Activated effector memory CD4-positive, alpha-beta T cell treated with anti-CD3 and anti-CD28 coated beads, Interleukin-2, amount 50 U/mL, for 16 hours (primary cell): ENCODE measurements around the gene GREB1.

Experiments
- DNase-seq: peaks from one replicate; pipeline ENCODE4 v3.0.0-alpha.2; 2020

The GREB1 gene

DNA sequence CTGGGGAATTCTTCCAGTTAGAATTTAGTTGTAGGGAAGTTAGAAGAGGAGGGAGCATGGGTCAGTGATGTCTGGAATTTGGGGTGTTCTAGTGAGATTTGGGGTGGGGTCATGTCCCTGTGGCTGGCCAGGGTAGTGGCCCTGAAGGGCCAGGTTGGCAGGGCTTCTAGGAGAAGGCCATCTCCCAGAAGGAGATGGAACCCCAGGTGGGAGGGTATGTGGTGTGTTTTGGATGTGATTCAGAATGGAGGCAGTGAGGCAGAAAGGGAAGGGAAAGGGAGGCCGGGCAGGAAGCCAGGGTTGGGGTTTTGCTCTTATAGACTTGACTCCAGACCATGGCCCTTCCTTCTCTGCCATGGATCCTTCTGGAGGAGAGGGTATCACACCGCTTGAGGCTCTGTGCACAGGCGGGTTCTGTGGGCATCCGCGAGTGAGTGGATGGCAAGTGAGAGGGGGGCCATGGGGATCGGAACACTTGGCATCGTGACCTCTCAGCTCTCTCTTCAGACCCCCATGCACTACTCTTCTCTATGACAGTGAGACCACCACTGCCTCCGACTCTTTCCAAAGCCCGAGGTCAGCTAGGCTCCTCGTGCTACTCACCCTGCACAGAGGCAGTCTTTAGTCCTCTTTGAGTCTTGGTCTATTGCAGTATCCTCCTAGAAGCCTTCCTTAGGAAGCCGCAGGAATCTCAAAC lies 7.3 kb downstream of the GREB1 start:
- no peak for DNase-seq

DNA sequence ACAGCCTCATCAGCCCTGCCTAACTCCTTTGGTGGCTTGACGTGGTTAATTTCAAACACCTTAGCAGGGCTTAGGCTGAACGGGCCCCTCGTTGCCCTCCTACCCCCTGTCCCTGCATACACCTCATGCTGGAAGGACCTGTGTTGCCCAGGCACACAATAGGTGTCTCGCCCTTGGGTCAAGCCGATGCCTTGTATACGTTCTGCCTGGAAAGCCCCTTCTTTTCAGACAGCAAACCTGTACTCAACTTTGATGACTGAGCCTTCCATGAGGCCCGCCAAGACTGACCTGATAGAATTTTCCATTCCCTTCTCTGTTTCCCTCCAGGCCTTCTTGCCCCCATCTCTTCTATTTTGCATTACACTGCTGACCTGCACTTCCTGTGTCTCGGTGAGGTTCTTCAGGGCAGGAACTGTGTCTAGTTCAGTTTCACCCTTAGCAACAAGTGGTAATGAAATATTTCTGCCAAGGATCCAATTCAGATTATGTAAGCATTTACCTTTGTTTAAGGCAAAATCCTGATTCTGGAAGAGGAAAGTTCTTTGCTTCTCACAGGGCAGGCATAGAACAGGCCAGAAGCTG lies 7.9 kb downstream of the GREB1 start:
- no peak for DNase-seq

DNA sequence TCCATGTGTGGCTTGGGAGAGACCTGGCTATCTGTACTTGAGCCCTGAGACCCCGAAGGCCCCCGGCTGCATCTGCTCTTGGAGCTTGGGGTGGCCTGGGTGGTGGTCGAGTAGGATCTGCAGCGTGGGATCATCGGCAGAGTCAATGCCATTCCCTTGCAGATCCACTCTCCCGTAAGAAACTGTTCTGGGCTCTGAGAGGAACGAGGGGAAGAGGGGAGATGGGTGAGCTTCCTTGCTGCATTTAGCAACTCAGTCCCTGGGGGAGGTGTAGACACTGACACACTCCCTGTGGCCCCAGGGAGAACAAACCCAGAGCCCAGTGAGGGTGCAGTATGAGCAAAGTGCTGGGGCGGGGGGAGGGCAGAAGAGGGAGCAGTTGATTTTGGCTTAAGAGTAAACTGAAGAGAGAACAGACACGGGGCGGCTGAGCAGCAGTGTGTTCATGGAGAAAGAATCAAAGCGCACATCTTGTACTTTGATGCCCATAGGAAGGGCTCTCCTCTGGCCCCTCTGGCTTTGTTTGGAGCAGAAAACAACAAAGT lies 8.5 kb downstream of the GREB1 start:
- no peak for DNase-seq

DNA sequence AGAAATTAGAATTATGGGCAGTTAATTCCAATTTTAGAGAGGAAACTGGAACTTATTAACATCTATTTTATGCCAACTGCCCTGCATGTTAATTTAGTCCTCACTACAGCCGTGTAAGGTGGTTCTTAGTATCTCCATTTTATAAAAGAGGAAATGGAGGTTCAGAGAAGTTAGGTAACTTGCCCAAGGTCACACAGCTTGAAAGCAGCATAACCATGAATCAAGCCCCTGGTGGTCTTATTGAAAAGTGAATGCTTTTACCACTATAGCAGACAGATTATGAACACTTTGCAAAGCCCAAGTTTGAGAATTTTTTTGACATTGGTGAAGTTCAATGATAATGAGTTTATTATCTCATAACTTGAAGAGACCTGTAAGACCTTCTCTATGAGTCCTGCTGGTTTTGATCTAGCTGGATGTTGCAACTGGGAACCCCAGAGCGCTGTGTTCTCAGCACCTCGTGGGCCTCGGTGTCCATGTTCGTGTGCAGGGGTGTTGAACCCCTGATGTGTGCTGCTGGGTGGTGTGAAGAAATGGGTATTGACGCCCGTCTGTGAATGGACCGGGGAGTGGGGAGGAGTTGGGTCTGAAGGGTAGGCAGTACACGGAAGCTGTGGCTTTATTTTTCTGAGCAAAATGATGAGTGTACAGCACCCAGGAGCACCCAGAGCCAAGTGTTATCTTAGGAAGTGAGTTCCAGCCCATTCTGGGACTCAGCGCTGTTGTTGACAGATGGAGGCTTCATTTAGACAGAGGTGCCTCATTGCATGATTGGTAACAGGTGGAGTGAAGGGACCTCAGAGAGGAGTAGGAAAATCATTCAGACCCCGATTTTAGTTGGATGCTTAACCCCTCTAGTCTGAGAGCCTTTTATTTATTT lies 9.7 kb downstream of the GREB1 start:
- DNase-seq: no peak

DNA sequence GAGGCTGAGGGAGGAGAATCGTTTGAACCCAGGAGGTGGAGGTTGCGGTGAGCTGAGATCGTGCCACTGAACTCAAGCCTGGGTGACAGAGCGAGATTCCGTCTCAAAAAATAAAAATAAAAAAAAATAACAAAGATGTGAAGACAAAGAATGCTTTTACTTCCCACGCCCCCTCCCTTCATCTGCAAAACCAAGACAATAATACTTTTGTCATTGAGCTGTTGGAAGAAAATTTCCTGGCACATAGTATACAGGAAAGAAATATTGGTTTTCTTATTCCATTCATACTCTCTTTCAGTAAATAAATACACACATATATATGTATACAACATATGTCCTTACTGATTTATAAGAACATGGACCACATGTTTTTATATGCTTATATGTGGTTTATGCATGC lies 12.2 kb downstream of the GREB1 start:
- no peak for DNase-seq

DNA sequence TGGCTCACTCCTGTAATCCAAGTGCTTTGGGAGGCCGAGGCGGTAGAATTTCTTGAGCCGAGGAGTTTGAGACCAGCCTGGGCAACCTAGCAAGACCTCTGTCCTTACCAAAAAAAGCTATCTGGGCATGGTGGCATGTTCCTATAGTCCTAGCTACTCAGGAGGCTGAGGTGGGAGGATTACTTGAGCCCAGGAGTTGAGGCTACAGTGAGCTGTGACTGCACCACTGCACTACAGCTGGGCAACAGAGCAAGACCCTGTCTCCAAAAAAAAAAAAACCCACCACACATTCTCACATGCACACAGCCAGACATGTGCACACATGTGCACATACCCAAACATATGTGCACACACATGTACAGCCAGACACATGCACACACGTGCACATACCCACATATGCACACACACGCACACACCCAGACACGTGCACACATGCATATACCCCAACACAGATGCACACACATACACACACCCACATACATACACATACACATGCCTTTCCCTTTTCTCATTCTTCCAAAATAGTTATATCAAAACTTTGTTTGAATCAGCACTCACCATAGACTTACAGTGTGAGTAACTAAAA lies 14.2 kb downstream of the GREB1 start:
- no peak for DNase-seq

DNA sequence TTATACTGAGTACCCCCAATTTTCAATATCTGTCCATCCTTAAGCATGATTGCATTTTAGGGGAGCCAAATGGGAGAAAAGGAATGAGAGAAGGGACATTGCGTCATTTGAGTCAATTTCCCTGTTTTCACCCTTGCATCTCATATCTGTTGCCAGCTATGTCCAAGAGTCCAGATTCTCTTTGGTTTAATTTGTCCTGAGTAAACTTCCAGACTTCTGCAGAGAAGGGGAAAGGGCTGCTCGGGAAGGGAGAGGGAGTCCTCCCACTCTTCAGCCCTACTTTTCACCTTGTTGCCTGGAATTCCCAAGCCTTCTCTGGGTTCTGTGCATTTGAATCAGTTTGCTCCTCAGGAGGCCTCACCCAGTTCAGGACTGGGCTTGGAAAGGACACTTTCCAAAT lies 16.5 kb downstream of the GREB1 start:
- DNase-seq: no peak

DNA sequence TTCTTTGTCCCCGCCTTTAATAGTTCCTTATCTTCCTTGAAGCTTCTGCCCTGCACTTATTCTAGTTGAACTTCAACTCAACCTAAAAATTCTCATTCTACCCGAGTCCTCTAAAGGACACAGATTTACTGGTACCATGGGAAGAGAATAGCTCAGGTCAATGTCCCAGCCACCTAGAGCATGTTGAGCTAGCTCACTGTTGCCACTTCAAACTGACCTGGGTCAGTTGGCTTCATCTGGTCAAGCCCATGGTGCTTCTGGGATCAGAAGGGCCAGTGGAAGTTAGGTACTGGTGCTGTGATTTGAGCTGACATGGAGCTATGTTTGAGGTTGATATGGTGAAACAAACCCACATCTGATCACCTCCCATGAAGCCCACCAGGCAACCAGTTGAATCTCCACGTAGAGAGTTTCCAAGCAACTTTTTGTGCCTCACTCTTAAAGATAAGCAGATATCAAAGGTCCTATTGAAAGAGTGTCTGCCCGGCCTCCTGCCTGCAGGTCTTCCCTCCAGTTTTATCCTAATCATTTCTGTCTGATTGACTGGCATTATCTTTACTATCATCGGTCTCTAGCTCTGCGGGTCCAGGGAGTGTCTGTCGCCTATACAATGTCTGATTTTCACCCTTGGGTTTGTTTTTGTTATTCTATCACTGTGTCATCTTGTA lies 17.2 kb downstream of the GREB1 start:
- DNase-seq: no peak

DNA sequence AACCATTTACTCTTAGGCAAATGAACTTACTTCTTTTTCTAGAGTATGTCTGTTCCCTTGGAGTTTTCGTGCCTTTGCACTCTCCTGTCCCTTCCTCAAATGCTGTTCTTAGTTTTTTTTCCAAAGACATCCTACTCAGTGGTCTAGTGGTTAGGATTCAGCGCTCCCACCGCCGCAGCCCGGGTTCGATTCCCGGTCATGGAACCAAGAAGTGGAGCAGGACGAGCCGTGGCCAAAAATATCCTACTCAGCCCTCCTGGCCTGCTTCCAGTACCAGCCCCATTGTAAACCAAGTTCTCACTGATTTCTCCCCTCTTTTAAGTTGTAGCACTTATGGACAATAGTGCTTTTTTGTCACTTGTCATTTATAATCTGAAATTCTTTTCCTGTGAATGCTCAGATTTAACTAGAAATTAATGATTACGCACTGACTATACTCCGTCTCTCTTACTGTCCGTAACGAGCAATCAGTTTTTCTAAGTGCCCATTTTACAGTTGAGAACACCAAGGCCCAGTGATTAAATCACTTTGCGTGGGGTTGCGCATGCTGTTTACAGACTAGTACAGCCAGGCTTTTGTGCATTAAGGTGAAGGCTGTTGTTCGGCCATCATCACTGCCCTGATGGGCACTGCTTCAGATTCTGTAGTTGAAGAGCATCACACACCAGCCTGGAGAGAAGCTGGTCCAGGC lies 17.9 kb downstream of the GREB1 start:
- DNase-seq: no peak

DNA sequence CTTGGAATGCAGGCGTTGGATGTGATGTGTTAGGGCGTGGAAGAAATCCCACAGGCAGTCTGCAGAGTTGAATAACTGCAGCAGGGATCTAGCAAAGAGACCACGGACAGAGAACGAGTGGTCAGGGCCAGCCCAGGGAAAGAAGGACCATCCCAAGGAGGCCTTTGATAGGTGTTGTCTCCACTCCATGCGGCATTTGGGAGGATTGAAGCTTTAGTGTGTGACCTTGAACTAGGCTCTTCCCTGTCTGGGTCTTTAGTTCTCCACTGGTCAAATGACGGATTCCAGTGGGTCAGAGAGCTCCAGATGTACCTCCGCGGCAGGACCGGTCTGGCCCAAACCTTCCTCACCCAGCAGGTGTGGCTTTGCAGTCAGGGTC lies 18.4 kb downstream of the GREB1 start:
- no peak for DNase-seq

DNA sequence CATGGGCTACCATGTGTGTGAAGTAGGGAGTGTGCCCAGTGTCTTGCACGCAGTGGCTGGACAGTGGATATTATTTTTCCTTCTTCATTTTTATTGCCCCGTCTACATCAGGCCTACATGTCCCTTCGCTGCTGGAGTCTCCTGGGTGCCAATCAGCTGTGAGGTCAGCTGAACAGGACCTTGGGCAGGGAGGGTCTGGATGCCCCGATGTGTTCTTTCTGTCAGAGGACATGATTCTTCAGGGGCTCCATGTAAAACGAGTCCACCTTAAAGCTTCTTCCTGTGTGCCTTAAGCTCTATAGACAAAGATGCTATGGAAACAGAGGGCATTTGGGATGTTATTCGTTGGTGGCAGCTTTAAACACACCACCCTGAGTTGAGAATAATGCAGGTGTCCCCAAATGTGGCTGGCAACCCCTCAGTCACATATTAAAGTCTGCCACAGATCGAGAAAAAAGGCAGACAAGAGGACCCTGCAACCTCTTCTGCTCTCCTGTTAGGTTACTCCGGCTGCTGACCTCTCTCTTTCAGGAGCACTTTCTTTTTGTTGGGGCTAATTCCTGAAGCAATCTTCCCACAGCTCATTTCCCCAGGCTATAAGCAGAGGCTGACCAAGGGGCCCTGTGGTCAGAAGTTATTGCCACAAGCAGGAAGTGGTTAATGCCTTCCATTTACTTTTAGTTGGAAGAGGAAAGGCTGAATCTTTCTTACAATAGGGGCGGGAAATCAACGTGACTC lies 20.0 kb downstream of the GREB1 start:
- no peak for DNase-seq

DNA sequence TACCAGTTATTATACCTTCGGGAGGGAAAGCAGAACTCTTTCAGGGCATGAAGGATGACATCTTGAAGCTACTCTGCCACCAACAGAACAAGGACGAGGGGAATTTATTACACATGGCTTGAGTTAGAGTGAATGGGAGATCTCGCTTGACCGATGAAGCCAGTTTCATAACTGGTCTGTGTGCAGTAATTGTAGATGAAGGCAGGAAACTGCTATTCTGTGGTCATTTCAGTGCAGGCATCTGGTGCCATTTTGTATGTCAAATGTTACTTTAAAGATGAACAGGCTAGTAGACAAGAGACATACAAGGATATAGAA lies 20.5 kb downstream of the GREB1 start:
- DNase-seq: no peak

DNA sequence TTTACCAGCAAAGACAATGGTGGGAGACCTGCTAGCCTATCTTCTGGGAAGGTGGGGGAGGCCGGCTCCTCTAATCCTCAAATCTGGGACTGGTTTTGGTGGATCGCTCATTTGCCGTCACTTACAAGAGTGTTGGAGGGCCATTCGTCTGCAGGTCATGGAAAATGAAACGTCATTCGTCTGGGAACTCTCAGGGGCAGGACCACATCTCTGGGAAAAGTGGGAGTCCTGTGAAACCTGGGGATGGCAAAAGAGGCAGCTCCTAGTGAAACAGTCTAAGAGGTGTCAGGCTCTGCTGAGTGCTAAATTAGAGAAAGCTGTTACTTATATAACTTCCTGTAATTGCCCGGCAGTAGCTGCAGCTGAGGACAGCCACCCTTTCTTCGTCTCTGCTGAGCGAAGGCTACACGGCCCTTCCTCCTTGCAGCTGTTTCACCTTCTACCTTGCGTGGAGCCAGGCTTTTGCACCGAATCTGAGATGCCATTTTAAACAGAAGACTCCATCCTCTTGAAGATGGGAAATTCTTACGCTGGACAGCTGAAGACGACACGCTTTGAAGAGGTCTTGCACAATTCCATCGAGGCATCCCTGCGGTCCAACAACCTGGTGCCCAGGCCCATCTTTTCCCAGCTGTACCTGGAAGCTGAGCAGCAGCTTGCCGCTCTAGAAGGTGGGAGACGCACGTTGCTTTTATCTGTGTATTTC lies 22.4 kb downstream of the GREB1 start:
- no peak for DNase-seq

DNA sequence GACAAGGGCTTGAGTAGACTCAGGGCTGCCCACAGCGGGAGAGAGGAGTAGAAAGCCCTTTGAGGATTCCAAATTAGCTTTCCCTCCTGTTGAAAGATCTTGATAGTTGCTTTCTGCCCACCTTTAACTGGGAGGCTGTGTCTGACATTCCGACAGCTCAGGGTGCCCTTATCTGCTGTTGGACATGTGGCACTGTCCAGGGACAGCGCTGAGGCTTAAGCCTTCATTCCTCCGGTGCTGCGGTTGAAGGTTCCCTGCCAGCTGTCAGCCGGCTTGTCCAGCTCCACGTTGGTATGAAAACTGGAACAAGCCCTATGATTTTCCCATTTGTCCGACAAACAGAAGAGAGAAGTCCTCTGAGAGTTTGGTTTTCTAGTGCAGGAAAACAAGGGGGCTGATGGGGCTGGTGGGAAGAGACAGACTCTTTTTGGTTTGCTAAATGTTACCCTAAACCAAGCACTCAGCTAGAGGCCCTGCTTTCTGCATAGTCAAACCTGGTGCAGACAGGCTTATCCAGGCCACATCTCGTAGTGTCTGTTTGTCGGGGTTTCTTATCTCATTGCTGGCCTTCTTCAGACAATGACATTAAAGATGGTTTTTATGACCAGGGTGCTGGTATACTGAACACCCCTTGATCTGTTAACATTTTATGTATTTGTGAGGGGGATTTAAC lies 24.5 kb downstream of the GREB1 start:
- DNase-seq: peak; percentile 21

DNA sequence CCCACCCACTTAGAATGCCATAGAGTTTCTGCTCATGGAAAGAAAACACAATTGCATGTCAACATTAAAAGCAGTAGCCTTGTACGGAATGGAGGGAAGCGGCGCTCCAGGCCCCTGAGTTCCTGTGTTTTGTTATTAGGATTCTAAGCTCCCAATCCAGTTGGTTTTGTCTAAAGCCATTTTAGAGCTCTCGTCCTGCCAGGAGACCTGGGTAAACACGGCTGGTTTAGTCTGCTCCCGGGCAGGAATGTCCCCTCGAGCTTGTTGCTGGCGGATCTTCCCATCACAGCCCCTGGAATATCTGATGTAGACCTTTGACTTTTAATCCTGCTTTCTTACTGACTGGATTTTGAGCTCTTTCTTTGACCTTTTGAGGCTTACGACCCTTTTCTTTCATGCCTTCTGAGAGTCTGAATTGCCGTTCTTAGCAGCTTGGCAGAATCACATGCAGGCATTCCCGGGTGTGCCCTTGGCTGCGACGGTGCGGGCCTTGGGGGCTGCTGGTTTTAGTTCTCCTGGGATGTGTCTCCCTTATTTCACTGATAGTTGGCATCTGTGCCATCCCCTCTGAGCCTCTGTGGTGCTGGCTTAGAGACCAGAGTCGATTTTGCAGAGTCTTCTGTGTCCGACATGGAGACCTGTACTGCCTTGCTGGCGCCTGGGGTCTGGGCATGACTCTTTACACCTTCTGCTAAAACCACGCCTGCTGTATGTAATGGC lies 25.4 kb downstream of the GREB1 start:
- DNase-seq: peak; percentile 24

DNA sequence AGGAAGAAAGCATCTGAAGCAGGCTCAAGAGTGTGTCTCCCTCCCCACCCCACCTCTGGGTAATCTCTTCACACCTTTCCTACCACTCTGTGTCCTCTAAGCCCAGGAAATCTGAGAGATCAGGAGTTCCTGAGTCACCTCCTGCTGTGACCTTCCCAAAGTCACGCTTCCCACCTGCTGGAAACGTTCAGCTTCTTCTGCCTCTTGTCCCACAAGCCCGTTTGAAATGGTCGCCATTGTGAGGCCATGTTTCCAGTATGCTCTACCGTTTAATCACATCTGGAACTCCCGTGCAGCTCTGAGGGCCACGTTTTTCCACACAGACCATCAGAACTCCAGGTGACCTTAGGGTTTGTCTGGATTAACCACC lies 25.9 kb downstream of the GREB1 start:
- DNase-seq: peak; percentile 14

DNA sequence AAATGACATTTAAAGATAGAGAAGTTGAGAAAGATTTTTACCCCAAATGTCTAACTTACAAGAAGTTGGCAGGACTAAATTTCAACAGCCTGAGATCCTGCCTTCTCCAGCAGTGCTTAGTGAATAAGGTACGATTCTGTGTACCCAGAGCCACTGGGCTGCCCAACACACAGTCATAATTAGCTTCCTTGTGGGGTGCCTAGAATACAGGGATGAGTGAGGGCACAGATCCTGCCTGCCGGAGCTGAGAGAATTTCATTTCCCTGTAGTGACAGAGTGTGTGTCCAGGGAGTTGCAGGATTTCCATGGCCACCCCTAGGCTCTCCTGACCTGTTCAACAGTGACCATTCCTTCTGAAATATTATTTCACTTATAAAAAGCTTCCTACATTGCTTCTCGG lies 27.0 kb downstream of the GREB1 start:
- peak; percentile 28 for DNase-seq

DNA sequence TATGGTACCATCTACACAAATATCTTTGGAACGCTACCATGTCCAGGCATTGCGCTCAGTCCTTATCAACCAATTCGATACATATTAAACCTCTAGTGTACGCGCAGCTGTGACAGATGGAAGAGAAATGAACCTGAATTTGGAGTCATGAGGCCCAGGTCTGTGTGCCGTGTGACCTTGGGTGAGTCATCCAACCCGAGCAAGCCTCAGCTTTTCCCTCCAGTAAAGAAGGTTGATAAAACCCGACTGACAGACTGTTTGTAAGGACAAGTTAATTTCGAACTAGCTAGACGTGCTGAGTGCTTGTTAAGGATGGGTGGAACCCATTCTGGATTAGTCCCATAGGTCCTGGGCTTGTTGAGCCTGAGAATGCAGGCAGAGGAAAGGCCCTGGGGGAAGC lies 28.2 kb downstream of the GREB1 start:
- DNase-seq: peak; percentile 19

DNA sequence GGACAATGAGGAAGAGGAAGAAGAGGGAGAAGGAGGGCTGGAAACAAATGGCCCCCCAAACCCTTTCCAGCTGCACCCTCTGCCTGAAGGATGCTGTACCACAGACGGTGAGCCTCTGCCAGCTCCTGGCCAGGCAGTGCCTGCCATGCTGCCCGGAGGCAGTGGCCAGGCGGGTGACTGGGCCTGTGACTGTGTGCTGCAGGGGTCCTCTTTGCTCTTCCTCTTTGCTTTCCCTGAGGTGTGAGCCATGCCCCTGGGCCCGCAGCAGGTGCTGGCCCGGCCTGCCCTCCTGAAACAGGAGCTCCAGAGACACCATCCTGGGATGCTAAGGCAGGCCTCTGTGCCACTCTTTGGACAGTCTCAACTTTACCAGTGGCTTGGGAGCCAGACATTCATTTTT lies 28.6 kb downstream of the GREB1 start:
- peak; percentile 37 for DNase-seq
